Ascending aorta (tissue), 2 donors: ENCODE measurements around the gene KPNB1. TPM values are rescaled to one million over a fixed set of nuclear protein-coding genes. Genes with fewer than 3 reads are reported as not detected.

ENCODE experiments used
- DNase-seq, 2 donors: peaks; one replicate each; pipeline ENCODE4 v3.0.0-alpha.2; 2019; ENCODE audit warnings: low spot score in 2 of 2
- H3K27ac ChIP-seq, 2 donors: fragments of 200-600 bp; sonication (generic); one replicate each; pipeline ENCODE4 v1.5.1; 2016 to 2017; ENCODE audit warnings: mild to moderate bottlenecking in 1 of 2
- H3K27me3 ChIP-seq: fragments of 200-600 bp; sonication (generic); one replicate; pipeline ENCODE4 v1.5.1; 2017
- H3K36me3 ChIP-seq, 2 donors: fragments of 200-600 bp; sonication (generic); one replicate each; pipeline ENCODE4 v1.5.1; 2016
- H3K4me1 ChIP-seq, 2 donors: fragments of 200-600 bp; sonication (generic); one replicate each; pipeline ENCODE4 v1.5.1; 2016 to 2017; ENCODE audit warnings: mild to moderate bottlenecking in 1 of 2
- H3K4me3 ChIP-seq, 2 donors: fragments of 200-600 bp; sonication (generic); one replicate each; pipeline ENCODE4 v1.5.1; 2016 to 2017; ENCODE audit warnings: mild to moderate bottlenecking in 1 of 2
- H3K9me3 ChIP-seq, 2 donors: fragments of 200-600 bp; sonication (generic); one replicate each; pipeline ENCODE4 v1.5.1; 2016
- intact Hi-C: fragments of 100-400 bp; cut with DNase I; formaldehyde crosslinking; loops from one replicate; pipeline ENCODE4 v1.15.1; 2023
- total RNA-seq: library from RNA; depleted of rRNA; stranded (reverse); fragments of >200 nt; gene quantifications from one replicate; pipeline ENCODE4 v1.1.0, GENCODE V29; 2016
- TF ChIP-seq, protein P1 (sequence below), 3 experiments: fragments of 200-600 bp in 2 of 3; fragments of 450-650 bp in 1 of 3; sonication (generic) in 2 of 3; IDR thresholded peaks; one replicate each; pipeline ENCODE4 v1.5.1; 2016 to 2019; ENCODE audit warnings: antibody characterized with exemption in 3 of 3, mild to moderate bottlenecking in 1 of 3, moderate library complexity in 1 of 3

Gene KPNB1
- total RNA-seq, 1 donor from 2014 or later = 261 TPM

DNA sequence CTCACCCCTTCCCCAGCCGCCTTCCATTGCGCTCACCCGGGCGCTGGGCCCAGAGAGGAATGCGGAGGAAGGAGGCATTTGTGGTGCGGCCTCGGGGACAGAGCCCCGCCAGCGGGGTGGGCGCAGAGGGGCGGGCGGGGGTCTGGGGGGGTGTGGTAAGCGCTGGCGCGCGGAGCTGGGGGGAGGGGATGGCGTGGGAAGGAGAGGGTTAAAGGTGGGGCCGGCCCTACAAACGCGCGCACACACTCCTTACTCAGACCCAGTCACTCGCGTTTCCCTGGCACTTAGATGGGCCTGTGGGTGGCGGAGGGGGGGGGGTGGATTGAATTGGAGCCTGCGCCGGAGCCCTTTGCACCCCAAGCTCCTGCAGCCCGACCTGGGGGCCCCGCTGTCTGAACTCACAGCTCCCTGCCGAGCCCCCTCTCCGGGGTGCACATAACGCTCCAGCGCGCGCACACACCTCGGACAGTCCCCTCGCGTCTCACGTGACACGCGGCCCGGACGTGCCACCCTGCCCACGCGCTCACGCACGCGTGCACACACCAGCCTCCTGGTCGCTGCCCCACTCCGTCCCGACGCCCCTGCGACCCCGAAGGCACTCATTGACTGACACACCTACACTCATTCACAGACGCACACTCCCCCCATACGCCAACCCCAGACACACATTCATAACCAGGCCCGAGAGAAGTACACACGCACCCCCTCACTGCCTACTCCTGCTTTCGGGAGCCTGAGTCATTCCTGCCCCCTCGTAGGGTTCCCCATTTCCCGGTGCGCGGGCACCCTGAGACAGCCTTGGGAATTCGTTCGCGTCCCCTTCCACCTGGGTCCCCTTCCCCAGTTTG lies 45.1 kb downstream of the KPNB1 start:
- H3K4me3 ChIP-seq = peak overlapping the region; percentile 86 to 99
- DNase-seq = peak in 1 of 2 donors; percentile 81
- no peaks in the 10 kb centered on the region for H3K9me3 ChIP-seq
- H3K36me3 ChIP-seq = peaks cover 0 to 8% of the 10 kb centered on the region in 2 donors
- peaks cover 4 to 10% of the 10 kb centered on the region in 2 donors for H3K4me1 ChIP-seq
- intact Hi-C loops = loop anchor here (10.0 kb wide), 2 partner anchors 200 to 1200 kb away; partner anchors contain the start of genes ATP5MC1 and SP2
- H3K27ac ChIP-seq = peak overlapping the region; percentile 89 to 91
- TF ChIP-seq, protein P1, sequence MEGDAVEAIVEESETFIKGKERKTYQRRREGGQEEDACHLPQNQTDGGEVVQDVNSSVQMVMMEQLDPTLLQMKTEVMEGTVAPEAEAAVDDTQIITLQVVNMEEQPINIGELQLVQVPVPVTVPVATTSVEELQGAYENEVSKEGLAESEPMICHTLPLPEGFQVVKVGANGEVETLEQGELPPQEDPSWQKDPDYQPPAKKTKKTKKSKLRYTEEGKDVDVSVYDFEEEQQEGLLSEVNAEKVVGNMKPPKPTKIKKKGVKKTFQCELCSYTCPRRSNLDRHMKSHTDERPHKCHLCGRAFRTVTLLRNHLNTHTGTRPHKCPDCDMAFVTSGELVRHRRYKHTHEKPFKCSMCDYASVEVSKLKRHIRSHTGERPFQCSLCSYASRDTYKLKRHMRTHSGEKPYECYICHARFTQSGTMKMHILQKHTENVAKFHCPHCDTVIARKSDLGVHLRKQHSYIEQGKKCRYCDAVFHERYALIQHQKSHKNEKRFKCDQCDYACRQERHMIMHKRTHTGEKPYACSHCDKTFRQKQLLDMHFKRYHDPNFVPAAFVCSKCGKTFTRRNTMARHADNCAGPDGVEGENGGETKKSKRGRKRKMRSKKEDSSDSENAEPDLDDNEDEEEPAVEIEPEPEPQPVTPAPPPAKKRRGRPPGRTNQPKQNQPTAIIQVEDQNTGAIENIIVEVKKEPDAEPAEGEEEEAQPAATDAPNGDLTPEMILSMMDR (IDR thresholded peaks at IDR 0.05) = no peak
- H3K27me3 ChIP-seq = no peaks in the 10 kb centered on the region

GRCh38 chr17:47695429-47696376 lies 46.0 kb downstream of the KPNB1 start:
- peaks cover 5 to 12% of the 10 kb centered on the region in 2 donors for H3K36me3 ChIP-seq
- TF ChIP-seq, protein P1 (IDR thresholded peaks at IDR 0.05) = no peak
- intact Hi-C loops = loop anchor here (10.0 kb wide), 2 partner anchors 199 to 1199 kb away; partner anchors contain the start of genes ATP5MC1 and SP2
- H3K27me3 ChIP-seq = no peaks in the 10 kb centered on the region
- no peak for DNase-seq
- H3K9me3 ChIP-seq = no peaks in the 10 kb centered on the region
- peak overlapping the region; percentile 89 to 91 for H3K27ac ChIP-seq
- H3K4me1 ChIP-seq = peaks cover 4 to 10% of the 10 kb centered on the region in 2 donors
- peak overlapping the region; percentile 86 to 99 for H3K4me3 ChIP-seq

- H3K27me3 ChIP-seq = no peaks in the 10 kb centered on the region
- H3K4me3 ChIP-seq = no peak overlapping the region
- intact Hi-C loops = loop anchor here (10.0 kb wide), 2 partner anchors 198 to 1198 kb away; partner anchors contain the start of genes ATP5MC1 and SP2
- peaks cover 6 to 14% of the 10 kb centered on the region in 2 donors for H3K36me3 ChIP-seq
- no peak for DNase-seq
- no peak overlapping the region for H3K27ac ChIP-seq
- TF ChIP-seq, protein P1 (IDR thresholded peaks at IDR 0.05) = no peak
- no peaks in the 10 kb centered on the region for H3K9me3 ChIP-seq
- H3K4me1 ChIP-seq = peaks cover 4 to 10% of the 10 kb centered on the region in 2 donors
Observed at GRCh38 chr17:47696717-47697642, 47.3 kb downstream of the KPNB1 start.

- DNase-seq = no peak
- Histone ChIP-seq H3K4me1 (peaks cover 4 to 8% of the 10 kb centered on the region in 2 donors), H3K4me3 (no peak overlapping the region), H3K27me3 (no peaks in the 10 kb centered on the region), H3K9me3 (no peaks in the 10 kb centered on the region), H3K27ac (no peak overlapping the region), H3K36me3 (peaks cover 6 to 14% of the 10 kb centered on the region in 2 donors)
- intact Hi-C loops = loop anchor here (10.0 kb wide), 2 partner anchors 197 to 1197 kb away; partner anchors contain the start of genes ATP5MC1 and SP2
- TF ChIP-seq, protein P1 (IDR thresholded peaks at IDR 0.05) = no peak
Observed at GRCh38 chr17:47697906-47698711, 48.4 kb downstream of the KPNB1 start.
